NCI-H526 (cell line): ENCODE data around the gene KIF6.

Source experiments
- DNase-seq, 2 experiments: peaks; one replicate each; lab custom pipeline; 2025; lab: John Stamatoyannopoulos, UW

Gene KIF6

DNA sequence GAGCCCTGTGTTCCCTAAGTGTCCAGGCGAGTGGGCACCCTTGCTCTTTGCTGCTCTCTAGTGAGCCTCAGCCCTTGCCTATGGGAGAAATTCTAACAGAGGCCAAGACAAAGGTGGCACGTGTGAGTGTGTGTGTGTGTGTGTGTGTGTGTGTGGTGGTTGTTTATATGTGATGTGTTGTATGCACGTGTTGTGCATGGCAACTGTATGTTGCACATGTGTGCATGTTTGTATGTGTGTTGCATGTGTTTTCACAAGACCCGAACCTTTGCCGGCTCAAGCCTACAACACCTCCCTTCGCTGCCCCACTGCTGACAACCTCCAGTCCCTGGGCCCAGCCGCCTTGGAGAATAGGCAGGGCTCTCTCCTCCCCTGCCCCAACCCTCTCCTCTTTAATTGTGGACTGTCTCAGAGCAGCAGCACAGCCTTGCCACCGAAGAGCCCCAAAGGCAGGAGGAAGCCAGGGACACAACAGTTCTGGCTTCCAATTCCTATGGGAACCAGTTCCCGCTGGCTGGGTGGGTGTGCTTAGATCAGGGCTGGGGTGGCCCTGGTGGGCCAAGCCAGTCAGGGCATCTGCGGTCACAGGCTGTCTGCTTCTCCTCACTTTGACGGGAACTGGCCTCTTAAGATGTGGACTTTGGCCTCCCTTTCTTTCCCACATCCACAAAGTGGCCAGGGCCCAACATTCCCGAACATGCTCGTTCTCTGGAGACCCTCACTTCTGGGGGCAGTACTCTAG is 405.4 kb downstream of the KIF6 start:
- DNase-seq: no peak

GRCh38 chr6:39317256-39317655 is 408.0 kb downstream of the KIF6 start:
- no peak for DNase-seq

- DNase-seq: peak in 1 of 2 experiments; percentile 53
These were observed 410.9 kb downstream of the KIF6 start, which contains the start of gene KCNK17 for GRCh38 chr6:39314273-39314795. Gene KCNK17, minus strand, starts transcription at chr6:39314419. Its CDS starts 99 bp downstream, at chr6:39314320.

GRCh38 chr6:39313526-39314272 is 411.5 kb downstream of the KIF6 start:
- peak in 1 of 2 experiments; percentile 53 for DNase-seq

- DNase-seq: no peak
These were observed 412.2 kb downstream of the KIF6 start for GRCh38 chr6:39312912-39313525.

DNA sequence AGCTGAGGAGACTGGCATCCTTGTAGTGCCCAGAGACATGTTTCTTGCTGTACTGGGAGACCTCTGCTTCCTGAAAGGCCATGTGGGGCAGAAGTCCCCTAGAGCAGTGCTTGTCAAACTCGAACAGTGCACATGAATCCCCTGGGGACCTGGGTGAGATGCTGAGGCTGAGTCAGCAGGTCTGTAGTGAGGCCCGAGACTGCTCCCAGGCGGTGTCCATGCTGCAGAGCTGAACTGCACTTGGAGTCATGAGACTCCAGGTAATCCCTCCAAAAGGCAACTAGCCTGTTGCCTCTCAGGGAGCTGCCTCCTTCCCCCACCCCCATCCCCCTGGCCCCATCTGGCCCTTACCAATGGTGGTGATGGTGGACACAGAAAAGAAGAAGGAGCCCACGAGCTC is 414.7 kb downstream of the KIF6 start:
- peak in 1 of 2 experiments; percentile 7 for DNase-seq

- DNase-seq: peak; percentile 61 to 79
These were observed 415.2 kb downstream of the KIF6 start for GRCh38 chr6:39309942-39310531.

DNA sequence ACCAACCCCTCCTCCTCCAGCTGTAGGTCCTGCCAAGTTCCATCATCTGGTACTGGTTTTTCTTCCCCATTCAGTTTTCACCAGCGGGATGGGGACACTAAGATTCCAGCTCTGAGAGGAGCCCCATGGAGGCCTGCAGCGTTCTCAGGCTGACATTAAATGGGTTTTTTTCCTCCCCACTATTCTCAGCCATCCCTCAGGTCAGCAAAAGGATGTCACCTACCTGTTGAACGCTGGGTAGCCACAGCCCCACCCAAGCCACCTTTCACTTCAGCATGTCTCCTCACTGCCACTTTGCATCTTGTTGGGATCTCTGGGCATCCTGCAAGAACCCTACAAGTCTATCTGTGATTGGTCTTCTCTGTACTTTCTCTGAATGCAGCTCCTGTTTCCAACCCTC is 417.7 kb downstream of the KIF6 start:
- DNase-seq: no peak

- no peak for DNase-seq
These were observed 420.3 kb downstream of the KIF6 start for GRCh38 chr6:39304951-39305350.

GRCh38 chr6:39303425-39304153 is 421.6 kb downstream of the KIF6 start:
- DNase-seq: no peak

GRCh38 chr6:39302669-39303424 is 422.4 kb downstream of the KIF6 start:
- DNase-seq: peak; percentile 67 to 92

DNA sequence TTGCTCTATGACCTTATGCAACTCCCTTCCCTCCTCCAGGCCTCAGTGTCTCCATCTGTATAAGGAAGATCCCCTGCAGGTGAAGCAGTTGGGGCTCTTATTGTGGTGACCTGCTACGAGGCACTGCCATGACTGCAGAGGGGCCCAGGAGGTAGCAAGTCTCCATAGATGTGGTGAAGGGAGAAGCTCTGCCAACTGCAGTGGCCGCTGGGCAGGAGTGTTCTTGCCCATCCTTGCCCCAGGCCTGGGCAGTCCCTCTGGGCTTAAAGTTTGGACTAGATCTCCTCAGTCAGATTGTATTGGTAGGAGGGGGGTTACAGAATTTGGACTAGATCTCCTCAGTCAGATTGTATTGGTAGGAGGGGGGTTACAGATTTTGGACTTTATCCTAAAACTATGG is 423.2 kb downstream of the KIF6 start:
- DNase-seq: no peak

- peak in 1 of 2 experiments; percentile 25 for DNase-seq
These were observed 423.6 kb downstream of the KIF6 start for GRCh38 chr6:39301606-39302005.

DNA sequence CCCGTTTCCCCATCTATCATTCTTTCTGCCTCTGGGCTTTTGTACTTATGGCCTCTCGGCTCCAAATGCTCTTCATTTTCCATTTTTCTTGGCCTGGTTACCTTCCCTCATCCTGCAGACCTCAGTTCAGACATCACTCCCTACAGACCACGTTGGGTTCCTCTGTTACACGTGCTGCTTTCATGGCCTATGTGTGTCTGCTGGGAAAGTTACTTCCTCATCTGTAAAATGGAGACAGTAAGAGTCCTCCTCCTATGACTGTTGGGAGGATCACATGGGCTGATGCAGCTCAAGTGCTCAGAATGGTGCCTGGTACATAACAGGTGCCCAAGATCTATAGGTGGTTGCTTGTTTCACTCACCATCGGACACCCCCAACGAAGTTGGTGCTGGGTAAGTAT is 424.5 kb downstream of the KIF6 start:
- no peak for DNase-seq

GRCh38 chr6:39298061-39298460 is 427.1 kb downstream of the KIF6 start:
- DNase-seq: no peak

GRCh38 chr6:39296745-39297640 is 428.2 kb downstream of the KIF6 start:
- DNase-seq: no peak

DNA sequence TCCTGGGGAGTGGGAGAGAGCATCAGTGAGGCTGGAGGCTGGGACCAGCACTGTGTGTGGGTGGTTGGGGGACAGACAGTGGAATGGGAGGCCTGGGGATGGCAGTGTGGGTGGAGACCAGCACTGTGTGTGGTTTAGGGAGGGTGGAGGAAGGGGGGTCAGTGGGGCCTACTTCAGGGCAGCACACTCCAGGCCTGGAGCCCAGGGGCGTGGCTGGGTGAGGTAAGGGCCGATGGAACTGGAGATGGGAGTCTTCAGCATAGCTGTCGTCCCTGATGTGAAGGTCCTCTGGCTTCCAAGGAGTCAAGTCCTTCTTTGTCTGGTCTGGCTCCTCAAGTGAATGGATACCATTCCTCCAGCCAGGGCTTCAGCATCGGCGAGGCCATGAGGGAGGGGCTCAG is 429.6 kb downstream of the KIF6 start:
- DNase-seq: peak in 1 of 2 experiments; percentile 33

DNA sequence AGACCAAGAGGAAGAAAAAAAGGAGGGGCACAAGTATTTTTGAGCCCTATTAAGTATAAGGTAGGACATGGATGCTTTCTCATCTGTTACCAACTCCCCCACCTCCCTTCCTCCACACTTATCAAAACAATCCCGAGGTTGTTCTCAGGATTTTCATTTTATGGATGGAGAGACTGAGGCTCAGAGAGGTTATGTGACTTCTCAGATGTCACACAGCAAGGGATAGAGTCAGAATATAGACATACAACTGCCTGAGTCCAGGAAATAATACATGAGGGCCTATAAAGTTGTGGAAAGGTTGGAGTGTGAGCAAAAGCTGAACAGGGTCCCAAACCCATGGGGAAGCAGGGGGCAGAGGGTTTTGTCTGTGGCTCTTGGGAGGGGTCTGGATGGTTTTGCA is 430.3 kb downstream of the KIF6 start:
- DNase-seq: no peak

GRCh38 chr6:39294133-39294532 is 431.1 kb downstream of the KIF6 start:
- DNase-seq: no peak

GRCh38 chr6:39292637-39293036 is 432.6 kb downstream of the KIF6 start:
- no peak for DNase-seq
